HepG2 (cell line): ENCODE measurements around the gene AGBL1. TPM values are rescaled to one million over a fixed set of nuclear protein-coding genes. Genes with fewer than 3 reads are reported as not detected.

Experiments
- ATAC-seq: fragments of 200-7000 bp; cut with Tn5 transposase; 3 replicates; pipeline ENCODE4 v1.9.1; 2020; ENCODE audit warnings: mild to moderate bottlenecking, moderate library complexity
- BruUV-seq: library from RNA; stranded (reverse); fragments of 400-500 nt; replicated peaks from 2 replicates; lab custom pipeline; 2021; lab: Mats Ljungman, UMichigan
- CTCF ChIA-PET: fragments of 300-600 bp; formaldehyde crosslinking; extraction: SDS; loops from one replicate; lab custom pipeline; 2021; ENCODE audit warnings: low total read pairs, inconsistent platforms, low intra/inter-chr PET ratio; lab: Yijun Ruan, JAX
- POLR2A ChIA-PET: fragments of 350-600 bp; sonication (Branson Sonifier 250); formaldehyde crosslinking; loops from one replicate; lab custom pipeline; 2020; ENCODE audit warnings: antibody characterized with exemption, inconsistent platforms; lab: Yijun Ruan, JAX
- DNase-seq: peaks from one replicate; pipeline ENCODE4 v3.0.0-alpha.2; 2015; ENCODE audit warnings: low spot score
- FAIRE-seq: peaks from 3 replicates; lab custom pipeline; 2011; peaks lifted over from hg19 to GRCh38; lab: Jason Lieb, UNC
- H2AFZ ChIP-seq: one replicate; pipeline ENCODE4 v1.6.1; 2011; ENCODE audit warnings: low read length, inconsistent platforms
- H3K27ac ChIP-seq: fragments of 300-600 bp; 3 replicates; pipeline ENCODE4 v1.8.0; 2011; ENCODE audit warnings: mixed run types, mild to moderate bottlenecking, mixed read lengths, low read length, inconsistent platforms; ENCODE audit not compliant: insufficient read depth; ENCODE audit errors: extremely low read length
- H3K27me3 ChIP-seq, 2 experiments: fragments of 200-600 bp in 1 of 2; 2 replicates in 1 of 2; 3 replicates in 1 of 2; pipeline versions ENCODE4 v1.6.0 to v1.8.0; 2011; ENCODE audit warnings: low read length in 2 of 2, mild to moderate bottlenecking in 2 of 2, moderate library complexity in 2 of 2, inconsistent platforms in 1 of 2; ENCODE audit not compliant: insufficient read depth in 2 of 2, control insufficient read depth in 1 of 2
- H3K36me3 ChIP-seq, 2 experiments: fragments of 200-600 bp in 1 of 2; replicated peaks in 1 of 2; 2 replicates in 1 of 2; 3 replicates in 1 of 2; pipeline versions ENCODE4 v1.5.1 to v1.8.0; 2011; ENCODE audit warnings: low read length in 2 of 2, inconsistent platforms in 1 of 2; ENCODE audit not compliant: insufficient read depth in 2 of 2, control insufficient read depth in 1 of 2
- H3K4me1 ChIP-seq: 2 replicates; pipeline ENCODE4 v1.5.1; 2012; ENCODE audit warnings: low read length, inconsistent platforms; ENCODE audit not compliant: insufficient read depth
- H3K4me2 ChIP-seq: 2 replicates; pipeline ENCODE4 v1.6.0; 2011; ENCODE audit warnings: low read depth, low read length, inconsistent platforms
- H3K4me3 ChIP-seq, 3 experiments: fragments of 200-600 bp in 1 of 3; sonication (generic), shearing (Covaris generic) in 1 of 3; replicated peaks in 1 of 3; 2 replicates each; pipeline ENCODE4 v1.5.1; 2011 to 2016; ENCODE audit warnings: low read length in 3 of 3, inconsistent platforms in 2 of 3, low read depth in 2 of 3, mild to moderate bottlenecking in 2 of 3, control low read depth in 1 of 3, mixed read lengths in 1 of 3; ENCODE audit not compliant: insufficient read depth in 1 of 3
- H3K79me2 ChIP-seq: one replicate; pipeline ENCODE4 v1.6.1; 2011; ENCODE audit warnings: low read length, inconsistent platforms; ENCODE audit not compliant: insufficient read depth
- H3K9ac ChIP-seq: 2 replicates; pipeline ENCODE4 v1.6.0; 2011; ENCODE audit warnings: mild to moderate bottlenecking, low read depth, low read length, inconsistent platforms; ENCODE audit not compliant: insufficient read depth
- H3K9me3 ChIP-seq: 2 replicates; pipeline ENCODE4 v1.5.1; 2012; ENCODE audit warnings: mild to moderate bottlenecking, low read length
- H4K20me1 ChIP-seq: 2 replicates; pipeline ENCODE4 v1.6.0; 2011; ENCODE audit warnings: inconsistent platforms, mild to moderate bottlenecking, low read length, moderate library complexity; ENCODE audit not compliant: insufficient read depth
- RBM22 ChIP-seq: fragments of 200-400 bp; formaldehyde crosslinking; optimal IDR thresholded peaks from 2 replicates; pipeline ENCODE3; 2017; ENCODE audit warnings: mild to moderate bottlenecking, low read length, moderate library complexity
- ZBTB37 ChIP-seq: sonication (generic); formaldehyde crosslinking; IDR thresholded peaks from 2 replicates; pipeline ENCODE4 v1.4.0; 2020; ENCODE audit warnings: mild to moderate bottlenecking, missing genetic modification reagents
- ZEB1 ChIP-seq: IDR thresholded peaks from 2 replicates; pipeline ENCODE4 v1.6.1; 2012; ENCODE audit warnings: mild to moderate bottlenecking, low read depth, inconsistent platforms; ENCODE audit not compliant: insufficient replicate concordance
- ZNF234 ChIP-seq: sonication (generic); formaldehyde crosslinking; conservative IDR thresholded peaks from 2 replicates; pipeline ENCODE4 v1.5.1; 2020; ENCODE audit warnings: mild to moderate bottlenecking, missing genetic modification reagents
- ZNF24 ChIP-seq: fragments of 450-650 bp; IDR thresholded peaks from 2 replicates; pipeline ENCODE4 v1.6.1; 2017; ENCODE audit warnings: antibody characterized with exemption, mild to moderate bottlenecking
- ZNF44 ChIP-seq: sonication (generic); formaldehyde crosslinking; IDR thresholded peaks from 2 replicates; pipeline ENCODE4 v1.5.1; 2020; ENCODE audit warnings: mild to moderate bottlenecking, missing genetic modification reagents
- ZNF451 ChIP-seq: sonication (generic); formaldehyde crosslinking; IDR thresholded peaks from 2 replicates; pipeline ENCODE4 v1.5.0; 2020; ENCODE audit warnings: mild to moderate bottlenecking, missing genetic modification reagents
- ZNF513 ChIP-seq: sonication (generic); formaldehyde crosslinking; conservative IDR thresholded peaks from 2 replicates; pipeline ENCODE4 v1.5.0; 2020; ENCODE audit warnings: missing genetic modification reagents
- WGBS: methylation state at CpG from one replicate; pipeline ENCODE4 v1.1.6; 2017; ENCODE audit warnings: low lambda C conversion rate; 5-methylcytosine and 5-hydroxymethylcytosine counted together
- in situ Hi-C: cut with HindIII; loops from 2 replicates; pipeline ENCODE4 v1.10.0; 2017; ENCODE audit warnings: low pct_unique_long_range_greater_than_20kb; ENCODE audit not compliant: extremely low pct_ligation_motif_present
- intact Hi-C: fragments of 100-400 bp; cut with micrococcal nuclease; formaldehyde crosslinking; loops from one replicate; pipeline ENCODE4 v1.10.0; 2022; ENCODE audit not compliant: unreplicated experiment
- polyA plus RNA-seq, 8 experiments: library from polyadenylated mRNA; depleted of rRNA in 3 of 8; stranded (reverse) in 7 of 8; unstranded in 1 of 8; fragments of >200 nt; fragmentation: Illumina TruSeq in 4 of 8; extraction: Trizol in 4 of 8; gene quantifications; 2 replicates each; pipeline versions ENCODE4 v1.2.1 to v1.2.3, GENCODE V29; 2011 to 2016; ENCODE audit warnings: low read depth in 4 of 8, missing spikeins in 1 of 8, mixed read lengths in 1 of 8; ENCODE audit not compliant: insufficient read depth in 1 of 8
- total RNA-seq, 5 experiments: library from RNA; depleted of rRNA; stranded (reverse); fragments of >200 nt; fragmentation: Illumina TruSeq; extraction: Trizol; gene quantifications; 2 replicates each; pipeline ENCODE4 v1.2.3, GENCODE V29; 2016; ENCODE audit warnings: low read depth in 1 of 5
- TF ChIP-seq, protein P1 (sequence below), 2 experiments: sonication (generic) in 1 of 2; formaldehyde crosslinking in 1 of 2; IDR thresholded peaks; 2 replicates each; pipeline versions ENCODE4 v1.4.0 to v1.6.1; 2016 to 2020; ENCODE audit warnings: borderline replicate concordance in 1 of 2, low read depth in 1 of 2, mild to moderate bottlenecking in 1 of 2, missing genetic modification reagents in 1 of 2

AGBL1 gene
- total and polyA plus RNA-seq, 2 of the 13 experiments (the other 11 are each of a cell fraction or from before 2014, with no cell fraction given) = 0.01 TPM; not detected in 1

GRCh38 chr15:86327230-86327865 is 247.7 kb downstream of the AGBL1 start:
- Histone ChIP-seq H3K9me3 (peaks cover 68% of the 10 kb centered on the region), H3K79me2 (no peaks in the 10 kb centered on the region), H3K36me3 (no peaks in the 10 kb centered on the region), H4K20me1 (no peaks in the 10 kb centered on the region), H3K9ac (no peak overlapping the region), H3K4me2 (no peak overlapping the region), H3K4me3 (no peak overlapping the region), H3K4me1 (no peaks in the 10 kb centered on the region), H3K27me3 (no peaks in the 10 kb centered on the region), H3K27ac (no peak overlapping the region), H2AFZ (no peak overlapping the region)
- ChIA-PET CTCF (no interaction called here), POLR2A (no interaction called here)
- in situ Hi-C loops = no loop called here
- intact Hi-C loops = no loop called here
- DNase-seq = no peak
- no peak for ATAC-seq
- FAIRE-seq = no peak
- WGBS = 0% methylated on average over 2 of the region's 2 CpGs
- BruUV-seq = no TSS peak
- no peak for TF ChIP-seq ZBTB37 (CRISPR knock-in tag)
- no peak for TF ChIP-seq ZNF451 (CRISPR knock-in tag)
- no peak for TF ChIP-seq RBM22
- TF ChIP-seq, protein P1, sequence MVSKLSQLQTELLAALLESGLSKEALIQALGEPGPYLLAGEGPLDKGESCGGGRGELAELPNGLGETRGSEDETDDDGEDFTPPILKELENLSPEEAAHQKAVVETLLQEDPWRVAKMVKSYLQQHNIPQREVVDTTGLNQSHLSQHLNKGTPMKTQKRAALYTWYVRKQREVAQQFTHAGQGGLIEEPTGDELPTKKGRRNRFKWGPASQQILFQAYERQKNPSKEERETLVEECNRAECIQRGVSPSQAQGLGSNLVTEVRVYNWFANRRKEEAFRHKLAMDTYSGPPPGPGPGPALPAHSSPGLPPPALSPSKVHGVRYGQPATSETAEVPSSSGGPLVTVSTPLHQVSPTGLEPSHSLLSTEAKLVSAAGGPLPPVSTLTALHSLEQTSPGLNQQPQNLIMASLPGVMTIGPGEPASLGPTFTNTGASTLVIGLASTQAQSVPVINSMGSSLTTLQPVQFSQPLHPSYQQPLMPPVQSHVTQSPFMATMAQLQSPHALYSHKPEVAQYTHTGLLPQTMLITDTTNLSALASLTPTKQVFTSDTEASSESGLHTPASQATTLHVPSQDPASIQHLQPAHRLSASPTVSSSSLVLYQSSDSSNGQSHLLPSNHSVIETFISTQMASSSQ (IDR thresholded peaks at IDR 0.05; ENCODE audit: low read depth) = no peak
- TF ChIP-seq, protein P1 (CRISPR knock-in tag; IDR thresholded peaks at IDR 0.05; ENCODE audit: borderline replicate concordance) = no peak
- TF ChIP-seq ZNF234 (CRISPR knock-in tag) = no peak
- TF ChIP-seq ZNF513 (CRISPR knock-in tag) = no peak
- TF ChIP-seq ZEB1 = no peak
- no peak for TF ChIP-seq ZNF24
- no peak for TF ChIP-seq ZNF44 (CRISPR knock-in tag)
